OCI-LY1 (cell line): Measurements from ENCODE around the gene PIGZ.

Experiments used
- EZH2 ChIP-seq: fragments of 200-600 bp; sonication (generic), shearing (Covaris generic); IDR thresholded peaks from 2 replicates; pipeline ENCODE4 v1.8.0; 2017; ENCODE audit warnings: borderline replicate concordance, mixed run types, mild to moderate bottlenecking, antibody characterized with exemption, low read length, moderate library complexity, mixed read lengths
- TF ChIP-seq, protein P1 (sequence below): fragments of 200-600 bp; sonication (generic), shearing (Covaris generic); IDR thresholded peaks from 2 replicates; pipeline ENCODE4 v1.5.1; 2017; ENCODE audit warnings: mild to moderate bottlenecking, antibody characterized with exemption, low read length, moderate library complexity, mixed read lengths

DNA sequence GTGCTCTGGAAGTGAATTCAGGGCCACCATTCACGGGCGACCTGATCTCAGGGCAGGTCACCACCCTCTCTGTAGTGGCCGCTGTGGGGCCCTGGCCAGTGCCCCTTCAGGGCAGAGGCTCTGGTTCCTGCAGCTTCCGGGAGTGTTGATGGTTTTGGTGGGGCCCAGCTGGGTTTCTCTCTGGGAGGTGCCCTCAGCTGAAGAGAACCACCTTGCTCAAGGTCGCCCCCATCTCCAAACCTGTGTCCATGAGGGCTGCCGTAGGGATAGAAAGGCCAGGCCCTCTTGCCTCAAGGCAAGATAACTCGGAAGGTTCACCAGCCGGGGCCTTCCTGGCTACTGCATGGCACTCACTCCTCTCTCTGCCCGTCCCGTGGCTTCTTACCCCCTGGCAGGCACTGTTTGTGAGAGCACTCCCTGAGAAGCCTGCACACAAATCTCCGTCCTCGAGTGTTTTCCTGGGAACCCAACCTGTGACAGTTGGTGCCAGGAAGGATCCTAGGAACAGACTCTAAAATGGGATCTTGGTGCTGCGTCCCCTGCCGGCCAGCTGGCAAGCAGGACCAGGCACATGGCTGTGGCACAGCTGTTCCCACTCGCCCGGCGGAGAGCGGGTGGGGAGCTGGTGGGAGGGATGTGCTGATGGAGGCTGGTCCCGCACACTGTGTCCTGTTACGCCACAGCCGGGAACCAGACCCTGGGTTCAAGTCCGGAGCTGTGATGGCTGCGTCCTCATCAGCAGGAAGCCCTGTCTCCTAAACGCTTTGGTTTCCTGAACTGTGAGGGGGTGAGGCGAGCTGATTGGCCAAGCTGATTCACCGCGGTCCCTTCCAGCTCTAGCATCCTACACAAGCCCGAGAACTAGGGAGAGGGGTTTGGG lies 23.2 kb upstream of the PIGZ start:
- TF ChIP-seq, protein P1, sequence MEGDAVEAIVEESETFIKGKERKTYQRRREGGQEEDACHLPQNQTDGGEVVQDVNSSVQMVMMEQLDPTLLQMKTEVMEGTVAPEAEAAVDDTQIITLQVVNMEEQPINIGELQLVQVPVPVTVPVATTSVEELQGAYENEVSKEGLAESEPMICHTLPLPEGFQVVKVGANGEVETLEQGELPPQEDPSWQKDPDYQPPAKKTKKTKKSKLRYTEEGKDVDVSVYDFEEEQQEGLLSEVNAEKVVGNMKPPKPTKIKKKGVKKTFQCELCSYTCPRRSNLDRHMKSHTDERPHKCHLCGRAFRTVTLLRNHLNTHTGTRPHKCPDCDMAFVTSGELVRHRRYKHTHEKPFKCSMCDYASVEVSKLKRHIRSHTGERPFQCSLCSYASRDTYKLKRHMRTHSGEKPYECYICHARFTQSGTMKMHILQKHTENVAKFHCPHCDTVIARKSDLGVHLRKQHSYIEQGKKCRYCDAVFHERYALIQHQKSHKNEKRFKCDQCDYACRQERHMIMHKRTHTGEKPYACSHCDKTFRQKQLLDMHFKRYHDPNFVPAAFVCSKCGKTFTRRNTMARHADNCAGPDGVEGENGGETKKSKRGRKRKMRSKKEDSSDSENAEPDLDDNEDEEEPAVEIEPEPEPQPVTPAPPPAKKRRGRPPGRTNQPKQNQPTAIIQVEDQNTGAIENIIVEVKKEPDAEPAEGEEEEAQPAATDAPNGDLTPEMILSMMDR: peak; percentile 33; the same call in 1 of the 2 replicates
- TF ChIP-seq EZH2: no peak
